GM12891 (cell line): Measurements from ENCODE around the gene PPM1F.

Experiments
- POLR2A ChIP-seq: IDR thresholded peaks from 2 replicates; pipeline ENCODE4 v1.6.1; 2011; ENCODE audit warnings: low read depth, low read length, control low read depth
- POLR2AphosphoS5 ChIP-seq: IDR thresholded peaks from 2 replicates; pipeline ENCODE4 v1.6.1; 2011; ENCODE audit warnings: low read depth, low read length, control low read depth
- POU2F2 ChIP-seq: IDR thresholded peaks from 2 replicates; pipeline ENCODE4 v1.6.1; 2011; ENCODE audit warnings: low read depth, mild to moderate bottlenecking, control low read depth, low read length, moderate library complexity
- SPI1 ChIP-seq: IDR thresholded peaks from 2 replicates; pipeline ENCODE4 v1.6.1; 2011; ENCODE audit warnings: low read depth, low read length, control low read depth
- TAF1 ChIP-seq: IDR thresholded peaks from 2 replicates; pipeline ENCODE4 v1.6.1; 2011; ENCODE audit warnings: low read depth, low read length, control low read depth

DNA sequence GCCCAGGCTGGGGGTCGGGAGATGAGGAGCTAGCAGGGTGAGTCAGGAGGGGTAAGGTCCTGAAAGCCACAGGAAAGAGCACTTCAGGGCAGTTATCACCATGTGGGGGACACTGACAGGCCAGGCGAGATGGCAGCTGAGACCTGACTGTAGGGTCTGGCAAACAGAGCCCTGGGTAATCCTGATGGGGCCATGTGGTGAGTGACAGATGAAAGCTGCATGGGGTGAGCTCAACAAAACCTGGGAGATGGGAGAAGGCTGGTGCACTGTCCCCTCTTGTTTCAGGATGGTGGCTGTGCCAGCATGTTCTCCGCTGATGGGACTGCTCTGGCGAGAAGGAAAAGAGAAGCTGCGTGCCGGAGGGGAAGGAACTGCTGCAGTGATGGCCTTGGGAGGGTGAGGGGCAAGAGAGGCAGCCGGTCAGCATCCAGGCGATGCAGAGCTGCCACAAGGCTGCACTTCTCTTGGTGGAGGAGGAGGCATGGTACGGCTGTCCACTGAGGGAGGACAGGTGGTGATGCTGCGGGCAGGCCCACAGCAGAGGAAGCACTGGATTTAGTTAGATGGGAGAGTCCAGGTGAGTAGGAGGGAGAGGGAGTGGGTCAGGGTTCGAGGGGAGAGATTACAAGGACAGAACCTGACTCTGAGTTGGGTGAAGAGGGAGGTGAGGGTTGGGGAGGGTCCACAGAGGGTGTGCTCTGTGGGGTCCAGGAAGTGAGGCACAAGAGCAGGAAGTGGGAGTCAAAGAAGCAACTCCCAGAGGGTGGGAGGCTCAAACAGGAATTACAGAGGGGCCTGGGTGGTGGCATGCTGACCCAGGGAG lies 26.1 kb upstream of the PPM1F start:
- TF ChIP-seq POLR2A: no peak
- no peak for TF ChIP-seq TAF1
- no peak for TF ChIP-seq SPI1
- no peak for TF ChIP-seq POU2F2
- no peak for TF ChIP-seq POLR2AphosphoS5
